ENCODE measurements around the gene CCNL2. TPM values are rescaled to one million over a fixed set of nuclear protein-coding genes. Genes with fewer than 3 reads are reported as not detected.

The CCNL2 gene
- total RNA-seq, 1 experiment from 2014 or later = 173 TPM

GRCh38 chr1:1342061-1342562 is 57.0 kb downstream of the CCNL2 start:
- Histone ChIP-seq H3K27me3 (ENCODE audit: insufficient read depth, low read length) (no peaks in the 10 kb centered on the region), H3K9me3 (ENCODE audit: control insufficient read depth, low read depth, low read length) (no peaks in the 10 kb centered on the region), H4K20me1 (ENCODE audit: control insufficient read depth, insufficient read depth, insufficient read length) (no peaks in the 10 kb centered on the region), H2BK20ac (ENCODE audit: low read depth, low read length, poor library complexity, severe bottlenecking) (no peak overlapping the region), H4K91ac (ENCODE audit: insufficient read length, low read depth, low read length) (no peak overlapping the region), H3K23me2 (ENCODE audit: insufficient read length, low read depth, low read length, poor library complexity, severe bottlenecking) (no peaks in the 10 kb centered on the region), H4K5ac (ENCODE audit: insufficient read length, low read depth, low read length) (no peak overlapping the region), H3K79me2 (ENCODE audit: insufficient read depth, low read length) (no peaks in the 10 kb centered on the region; the same call in 1 of the 2 replicates), H2AFZ (ENCODE audit: low read length) (no peak overlapping the region), H3K18ac (ENCODE audit: insufficient read length, low read depth, low read length) (no peak overlapping the region), H2BK5ac (ENCODE audit: insufficient read length, low read length) (no peak overlapping the region), H3K14ac (ENCODE audit: insufficient read depth, low read length) (no peak overlapping the region), H3T11ph (ENCODE audit: low read length) (no peak overlapping the region), H3K4me1 (ENCODE audit: insufficient read depth, low read length) (no peaks in the 10 kb centered on the region), H2BK120ac (ENCODE audit: low read depth, low read length, poor library complexity, severe bottlenecking) (no peak overlapping the region), H3K9ac (ENCODE audit: extremely low read depth, insufficient read length, low read length) (no peak overlapping the region), H2BK12ac (ENCODE audit: insufficient read length, low read depth, low read length) (no peak overlapping the region), H3K27ac (ENCODE audit: insufficient read length, low read depth, low read length) (no peak overlapping the region), H3K4ac (ENCODE audit: low read depth, low read length) (no peak overlapping the region), H2AK5ac (ENCODE audit: insufficient read length, low read length) (no peak overlapping the region), H3K56ac (ENCODE audit: insufficient read length, low read depth, low read length) (no peak overlapping the region), H3K79me1 (ENCODE audit: insufficient read depth, low read depth, low read length, poor library complexity, severe bottlenecking) (peaks cover 4% of the 10 kb centered on the region), H3K23ac (ENCODE audit: insufficient read length, low read depth, low read length) (no peak overlapping the region), H4K8ac (replicated peaks; ENCODE audit: insufficient read length, low read depth, low read length) (no peak overlapping the region), H3K4me2 (ENCODE audit: insufficient read depth, insufficient read length, low read length) (no peak overlapping the region), H2BK15ac (ENCODE audit: low read depth, low read length) (no peak overlapping the region)
- no peak overlapping the region for H3K27ac Mint-ChIP-seq
- peaks cover 0 to 5% of the 10 kb centered on the region in 2 experiments; a peak in 3 of 4 replicates for H3K4me1 Mint-ChIP-seq
- H3K4me3 Mint-ChIP-seq = no peak overlapping the region
- H3K36me3 Mint-ChIP-seq (ENCODE audit: insufficient read depth in 1 of 3, low read depth in 3 of 3) = peaks cover 21 to 36% (median 31%) of the 10 kb centered on the region in 3 experiments
- no CpG with 5 or more reads among the region's 28 CpGs for WGBS (ENCODE audit: extremely low coverage, insufficient read length, low lambda C conversion rate)
- peaks cover 0 to 8% of the 10 kb centered on the region in 2 experiments; a peak in 3 of 5 replicates for H3K9me3 Mint-ChIP-seq
- DNase-seq = no peak
- TF ChIP-seq, protein P1, sequence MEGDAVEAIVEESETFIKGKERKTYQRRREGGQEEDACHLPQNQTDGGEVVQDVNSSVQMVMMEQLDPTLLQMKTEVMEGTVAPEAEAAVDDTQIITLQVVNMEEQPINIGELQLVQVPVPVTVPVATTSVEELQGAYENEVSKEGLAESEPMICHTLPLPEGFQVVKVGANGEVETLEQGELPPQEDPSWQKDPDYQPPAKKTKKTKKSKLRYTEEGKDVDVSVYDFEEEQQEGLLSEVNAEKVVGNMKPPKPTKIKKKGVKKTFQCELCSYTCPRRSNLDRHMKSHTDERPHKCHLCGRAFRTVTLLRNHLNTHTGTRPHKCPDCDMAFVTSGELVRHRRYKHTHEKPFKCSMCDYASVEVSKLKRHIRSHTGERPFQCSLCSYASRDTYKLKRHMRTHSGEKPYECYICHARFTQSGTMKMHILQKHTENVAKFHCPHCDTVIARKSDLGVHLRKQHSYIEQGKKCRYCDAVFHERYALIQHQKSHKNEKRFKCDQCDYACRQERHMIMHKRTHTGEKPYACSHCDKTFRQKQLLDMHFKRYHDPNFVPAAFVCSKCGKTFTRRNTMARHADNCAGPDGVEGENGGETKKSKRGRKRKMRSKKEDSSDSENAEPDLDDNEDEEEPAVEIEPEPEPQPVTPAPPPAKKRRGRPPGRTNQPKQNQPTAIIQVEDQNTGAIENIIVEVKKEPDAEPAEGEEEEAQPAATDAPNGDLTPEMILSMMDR (conservative IDR thresholded peaks at IDR 0.05) = no peak
- no peaks in the 10 kb centered on the region for H3K27me3 Mint-ChIP-seq (ENCODE audit: low read depth)
